ENCODE measurements around the gene ZNF516. TPM values are rescaled to one million over a fixed set of nuclear protein-coding genes. Genes with fewer than 3 reads are reported as not detected.

Gene ZNF516
- total RNA-seq, 1 donor from 2014 or later = 83.2 TPM

GRCh38 chr18:76457957-76458356 is 37.1 kb downstream of the ZNF516 start:
- TF ChIP-seq CTCF (IDR thresholded peaks at IDR 0.05; ENCODE audit: unreplicated experiment) = no peak
- Mint-ChIP-seq H3K27me3 (ENCODE audit: unreplicated experiment) (peaks cover 14% of the 10 kb centered on the region), H3K9me3 (ENCODE audit: unreplicated experiment) (no peaks in the 10 kb centered on the region), H3K27ac (ENCODE audit: unreplicated experiment) (peak overlapping the region; percentile 43), H3K36me3 (ENCODE audit: low read depth, unreplicated experiment) (peaks cover 26% of the 10 kb centered on the region), H3K4me1 (ENCODE audit: unreplicated experiment) (peaks cover 41% of the 10 kb centered on the region), H3K4me3 (ENCODE audit: unreplicated experiment) (no peak overlapping the region)
- no peak for DNase-seq (ENCODE audit: low spot score)

- no peak for TF ChIP-seq CTCF (IDR thresholded peaks at IDR 0.05; ENCODE audit: unreplicated experiment)
- Mint-ChIP-seq H3K4me3 (ENCODE audit: unreplicated experiment) (no peak overlapping the region), H3K4me1 (ENCODE audit: unreplicated experiment) (peaks cover 46% of the 10 kb centered on the region), H3K9me3 (ENCODE audit: unreplicated experiment) (no peaks in the 10 kb centered on the region), H3K27ac (ENCODE audit: unreplicated experiment) (peak overlapping the region; percentile 43), H3K27me3 (ENCODE audit: unreplicated experiment) (peaks cover 12% of the 10 kb centered on the region), H3K36me3 (ENCODE audit: low read depth, unreplicated experiment) (peaks cover 26% of the 10 kb centered on the region)
- no peak for DNase-seq (ENCODE audit: low spot score)
These were observed 37.6 kb downstream of the ZNF516 start for GRCh38 chr18:76457475-76457874.

- peaks cover 9% of the 10 kb centered on the region for H3K27me3 Mint-ChIP-seq (ENCODE audit: unreplicated experiment)
- peaks cover 20% of the 10 kb centered on the region for H3K36me3 Mint-ChIP-seq (ENCODE audit: low read depth, unreplicated experiment)
- DNase-seq (ENCODE audit: low spot score) = no peak
- H3K9me3 Mint-ChIP-seq (ENCODE audit: unreplicated experiment) = no peaks in the 10 kb centered on the region
- H3K4me3 Mint-ChIP-seq (ENCODE audit: unreplicated experiment) = no peak overlapping the region
- TF ChIP-seq CTCF (IDR thresholded peaks at IDR 0.05; ENCODE audit: unreplicated experiment) = no peak
- H3K27ac Mint-ChIP-seq (ENCODE audit: unreplicated experiment) = no peak overlapping the region
- H3K4me1 Mint-ChIP-seq (ENCODE audit: unreplicated experiment) = peaks cover 53% of the 10 kb centered on the region
These were observed 38.2 kb downstream of the ZNF516 start for GRCh38 chr18:76456823-76457222.

GRCh38 chr18:76456018-76456750 is 38.9 kb downstream of the ZNF516 start:
- DNase-seq (ENCODE audit: low spot score) = no peak
- H3K4me3 Mint-ChIP-seq (ENCODE audit: unreplicated experiment) = no peak overlapping the region
- no peaks in the 10 kb centered on the region for H3K9me3 Mint-ChIP-seq (ENCODE audit: unreplicated experiment)
- H3K27me3 Mint-ChIP-seq (ENCODE audit: unreplicated experiment) = peaks cover 7% of the 10 kb centered on the region
- no peak overlapping the region for H3K27ac Mint-ChIP-seq (ENCODE audit: unreplicated experiment)
- peaks cover 57% of the 10 kb centered on the region for H3K4me1 Mint-ChIP-seq (ENCODE audit: unreplicated experiment)
- TF ChIP-seq CTCF (IDR thresholded peaks at IDR 0.05; ENCODE audit: unreplicated experiment) = no peak
- peaks cover 17% of the 10 kb centered on the region for H3K36me3 Mint-ChIP-seq (ENCODE audit: low read depth, unreplicated experiment)

GRCh38 chr18:76455003-76455676 is 39.9 kb downstream of the ZNF516 start:
- Mint-ChIP-seq H3K4me1 (ENCODE audit: unreplicated experiment) (peaks cover 61% of the 10 kb centered on the region), H3K4me3 (ENCODE audit: unreplicated experiment) (no peak overlapping the region), H3K27me3 (ENCODE audit: unreplicated experiment) (peaks cover 5% of the 10 kb centered on the region), H3K36me3 (ENCODE audit: low read depth, unreplicated experiment) (peaks cover 13% of the 10 kb centered on the region), H3K27ac (ENCODE audit: unreplicated experiment) (peak overlapping the region; percentile 11), H3K9me3 (ENCODE audit: unreplicated experiment) (no peaks in the 10 kb centered on the region)
- TF ChIP-seq CTCF (IDR thresholded peaks at IDR 0.05; ENCODE audit: unreplicated experiment) = no peak
- DNase-seq (ENCODE audit: low spot score) = no peak
